ENCODE results near the gene CFAP46. TPM values are rescaled to one million over a fixed set of nuclear protein-coding genes. Genes with fewer than 3 reads are reported as not detected.
"Not testable (repeated sequence)": the region's sequence is repeated elsewhere in the genome, so short reads cannot be mapped to it uniquely, and the experiment has no call there.

Gene CFAP46
- total RNA-seq, 1 donor from 2014 or later, result 1.1 TPM

DNA sequence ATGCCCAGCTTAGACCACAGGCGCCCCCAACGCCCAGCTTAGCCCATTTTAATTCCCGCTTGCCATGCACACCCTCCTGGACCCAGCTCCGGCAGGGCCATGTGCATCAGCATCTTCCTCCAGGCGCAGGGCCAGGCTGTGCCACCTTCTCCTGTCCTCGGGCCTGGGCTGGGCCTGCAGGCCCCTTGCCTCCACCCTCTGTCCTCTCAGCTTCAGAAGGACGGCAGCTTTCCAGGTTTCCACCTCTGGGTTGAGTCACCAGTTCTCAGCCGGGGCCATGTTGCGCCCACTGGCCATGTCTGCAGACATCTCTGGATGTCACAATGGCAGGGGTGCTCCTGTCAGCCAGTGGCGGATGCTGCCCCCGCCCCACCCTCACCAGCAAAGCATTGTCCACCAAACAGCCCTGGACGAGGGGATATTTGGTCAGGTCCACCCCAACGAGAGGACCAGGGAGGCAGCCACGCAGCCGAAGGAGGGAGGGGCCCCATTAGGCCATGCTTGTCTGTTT lies 97.3 kb downstream of the CFAP46 start:
- intact Hi-C loops (cut with DNase I), result no loop called here
- ATAC-seq, result no peak
- peak; percentile 46 for DNase-seq (ENCODE audit: low spot score)

- intact Hi-C loops (cut with DNase I), result no loop called here
- DNase-seq (ENCODE audit: low spot score), result no peak
- no peak for ATAC-seq
Measured at GRCh38 chr10:132844069-132844809, 98.1 kb downstream of the CFAP46 start.

DNA sequence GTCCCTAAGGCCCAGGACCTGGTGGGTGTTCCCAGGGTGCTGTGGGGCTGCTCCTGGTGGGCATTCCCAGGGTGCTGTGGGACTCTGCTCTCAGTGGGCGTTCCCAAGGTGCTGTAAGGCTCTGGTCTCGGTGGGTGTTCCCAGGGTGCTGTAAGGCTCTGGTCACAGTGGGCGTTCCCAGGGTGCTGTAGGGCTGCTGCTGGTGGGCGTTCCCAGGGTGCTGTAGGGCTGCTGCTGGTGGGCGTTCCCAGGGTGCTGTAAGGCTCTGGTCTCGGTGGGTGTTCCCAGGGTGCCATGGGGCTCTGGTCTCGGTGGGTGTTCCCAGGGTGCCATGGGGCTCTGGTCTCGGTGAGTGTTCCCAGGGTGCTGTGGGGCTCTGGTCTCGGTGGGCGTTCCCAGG lies 99.1 kb downstream of the CFAP46 start:
- intact Hi-C loops (cut with DNase I); DNase-seq (ENCODE audit: low spot score): not testable (repeated sequence)

GRCh38 chr10:132842397-132842796 lies 100.0 kb downstream of the CFAP46 start:
- DNase-seq (ENCODE audit: low spot score), result no peak
- intact Hi-C loops (cut with DNase I), result no loop called here
- ATAC-seq, result no peak

More for the DNA sequence above, 99.1 kb downstream of the CFAP46 start:
- ATAC-seq, result not testable (repeated sequence)

DNA sequence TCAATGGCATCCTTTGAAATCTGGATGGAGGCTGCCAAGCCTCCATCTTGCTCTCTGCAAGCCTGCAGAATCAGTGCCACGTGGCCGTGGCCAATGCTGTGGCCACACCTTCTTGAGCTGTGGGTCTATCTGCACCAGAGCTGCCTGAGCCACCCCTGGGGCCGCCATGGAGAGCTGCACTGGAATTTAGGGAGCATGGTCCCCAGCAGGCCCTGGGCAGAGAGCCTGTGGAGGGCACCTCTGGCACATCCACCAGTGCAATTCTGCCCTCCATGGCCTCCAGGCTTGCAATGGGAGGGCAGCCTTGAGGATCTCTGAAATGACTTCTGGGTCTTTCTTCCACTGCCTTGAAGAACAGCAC lies 100.8 kb downstream of the CFAP46 start:
- intact Hi-C loops (cut with DNase I), result no loop called here
- no peak for ATAC-seq
- no peak for DNase-seq (ENCODE audit: low spot score)

- intact Hi-C loops (cut with DNase I), result no loop called here
- DNase-seq (ENCODE audit: low spot score), result no peak
- no peak for ATAC-seq
Measured at GRCh38 chr10:132840698-132841614, 101.4 kb downstream of the CFAP46 start.

GRCh38 chr10:132839061-132839460 lies 103.3 kb downstream of the CFAP46 start:
- ATAC-seq (no peak), DNase-seq (ENCODE audit: low spot score) (no peak)
- intact Hi-C loops (cut with DNase I), result loop anchor here (10.0 kb wide), 1 partner anchor 286 kb away; no protein-coding TSS in a partner anchor

GRCh38 chr10:132838346-132838970 lies 103.9 kb downstream of the CFAP46 start:
- ATAC-seq, result no peak
- peak; percentile 42 for DNase-seq (ENCODE audit: low spot score)
- intact Hi-C loops (cut with DNase I), result loop anchor here (10.0 kb wide), 1 partner anchor 286 kb away; no protein-coding TSS in a partner anchor

GRCh38 chr10:132837905-132838304 lies 104.5 kb downstream of the CFAP46 start:
- ATAC-seq, result no peak
- intact Hi-C loops (cut with DNase I), result loop anchor here (10.0 kb wide), 1 partner anchor 287 kb away; no protein-coding TSS in a partner anchor
- peak; percentile 49 for DNase-seq (ENCODE audit: low spot score)

DNA sequence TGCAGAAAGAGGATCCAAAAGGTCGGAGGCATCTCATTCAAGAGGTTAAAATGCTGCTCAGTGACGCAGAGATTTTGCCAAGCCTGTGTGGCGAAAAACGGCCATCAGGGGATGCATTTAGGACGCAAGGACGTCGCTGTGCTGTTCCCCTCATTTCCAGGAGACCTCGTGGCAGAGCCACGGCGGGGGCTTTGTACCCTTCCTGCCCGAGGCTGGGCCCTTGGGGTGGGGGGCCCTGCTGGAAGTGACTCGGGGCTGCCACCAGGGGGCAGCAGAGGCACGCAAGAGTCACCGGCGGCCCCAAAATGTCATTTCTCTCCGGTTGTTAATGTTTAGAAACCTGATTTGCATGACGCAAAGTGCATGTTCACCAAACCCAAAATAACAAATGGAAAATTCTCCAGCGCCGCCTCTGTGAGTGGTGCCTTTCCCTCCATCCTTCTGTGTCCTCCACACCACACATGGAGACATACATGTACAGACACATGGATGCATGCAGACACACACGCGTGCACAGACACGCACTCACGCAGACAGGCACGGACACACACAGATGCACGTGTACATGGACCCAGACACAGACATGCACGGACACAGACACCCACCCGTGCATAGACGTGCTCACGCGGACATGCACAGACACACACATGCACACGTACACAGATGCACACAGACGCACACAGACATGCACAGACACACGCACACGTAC lies 105.4 kb downstream of the CFAP46 start:
- intact Hi-C loops (cut with DNase I), result loop anchor here (10.0 kb wide), 1 partner anchor 288 kb away; no protein-coding TSS in a partner anchor
- ATAC-seq, result peak; percentile 50
- peak; percentile 66 for DNase-seq (ENCODE audit: low spot score)

DNA sequence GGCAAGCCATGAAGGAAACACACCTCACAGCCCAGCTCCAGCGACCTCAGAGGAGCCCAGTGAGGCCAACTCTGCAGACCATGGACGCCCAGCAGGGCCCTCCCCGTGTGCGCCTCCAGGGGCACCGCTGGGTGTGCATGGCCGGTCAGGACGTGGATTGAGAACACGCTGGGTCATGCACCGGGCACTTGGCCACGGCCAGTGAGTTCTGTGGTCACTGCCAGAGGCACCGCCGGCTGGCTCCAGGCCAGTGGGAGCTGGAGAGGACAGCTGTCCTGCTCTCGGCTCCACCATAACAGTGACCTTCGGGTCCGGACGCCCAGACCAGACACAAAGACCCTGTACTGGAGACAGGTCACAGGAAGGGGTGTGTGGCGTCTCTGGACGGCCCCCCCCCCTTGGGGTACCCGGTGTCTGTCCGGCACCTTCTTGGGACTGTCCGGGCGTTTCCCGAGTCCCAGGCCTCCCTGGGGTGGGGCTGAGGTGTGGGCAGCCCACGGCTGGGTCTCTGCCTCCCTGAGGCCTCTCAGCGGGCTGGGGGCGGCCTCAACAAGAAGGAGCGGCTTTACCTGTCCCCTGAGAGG lies 106.0 kb downstream of the CFAP46 start:
- no peak for ATAC-seq
- intact Hi-C loops (cut with DNase I), result loop anchor here (10.0 kb wide), 1 partner anchor 288 kb away; no protein-coding TSS in a partner anchor
- peak; percentile 62 for DNase-seq (ENCODE audit: low spot score)

GRCh38 chr10:132835848-132836233 lies 106.5 kb downstream of the CFAP46 start:
- DNase-seq (ENCODE audit: low spot score), result peak; percentile 45
- intact Hi-C loops (cut with DNase I), result loop anchor here (10.0 kb wide), 1 partner anchor 289 kb away; no protein-coding TSS in a partner anchor
- no peak for ATAC-seq

DNA sequence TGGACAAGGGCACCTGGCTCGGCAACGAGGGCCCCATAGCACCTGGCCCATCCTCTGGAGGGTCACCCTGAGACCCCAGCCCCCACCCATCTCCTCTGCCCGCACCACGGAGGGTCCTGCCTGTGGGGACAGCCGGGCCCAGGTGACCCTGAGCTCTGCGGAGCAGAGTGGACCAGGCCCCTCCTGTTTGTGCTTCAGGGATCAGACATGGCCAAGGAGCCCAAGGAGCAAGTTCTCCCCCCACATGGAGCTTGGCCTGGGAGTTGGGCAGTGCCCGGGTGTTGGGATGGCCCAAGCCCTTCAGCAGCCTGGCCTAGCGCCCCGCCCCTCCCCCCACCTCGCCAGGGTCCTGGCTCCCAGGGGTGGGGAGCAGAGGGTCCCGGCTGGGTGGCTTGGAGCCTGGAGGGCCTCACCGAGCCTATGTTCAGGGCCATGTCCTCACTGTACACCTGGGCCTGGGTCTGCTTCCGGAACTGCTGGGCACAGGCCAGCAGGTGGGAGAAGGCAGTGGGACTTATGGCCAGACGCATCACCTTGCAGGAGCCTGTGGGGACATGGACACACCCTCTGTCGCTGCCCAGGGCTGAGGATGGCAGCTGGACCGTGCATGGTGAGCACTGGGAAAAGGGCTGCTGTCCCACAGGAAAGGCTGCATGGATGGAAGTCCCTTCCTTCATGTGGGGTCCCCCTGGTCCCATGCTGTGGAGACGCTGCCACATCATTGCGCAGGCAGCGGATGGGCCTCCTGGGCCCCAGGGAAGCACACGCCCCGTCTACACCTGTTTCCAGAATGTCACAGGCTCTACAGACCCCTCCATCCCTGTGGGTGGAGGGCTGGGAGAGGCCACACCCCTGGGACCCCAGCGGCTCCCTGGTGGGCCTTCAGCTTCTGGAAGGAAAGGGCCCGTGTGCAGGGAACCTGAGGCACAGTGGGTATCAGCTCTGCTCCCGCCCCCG lies 107.2 kb downstream of the CFAP46 start:
- DNase-seq (ENCODE audit: low spot score), result peak; percentile 53
- peak; percentile 31 for ATAC-seq
- intact Hi-C loops (cut with DNase I), result loop anchor here (10.0 kb wide), 1 partner anchor 290 kb away; no protein-coding TSS in a partner anchor

DNA sequence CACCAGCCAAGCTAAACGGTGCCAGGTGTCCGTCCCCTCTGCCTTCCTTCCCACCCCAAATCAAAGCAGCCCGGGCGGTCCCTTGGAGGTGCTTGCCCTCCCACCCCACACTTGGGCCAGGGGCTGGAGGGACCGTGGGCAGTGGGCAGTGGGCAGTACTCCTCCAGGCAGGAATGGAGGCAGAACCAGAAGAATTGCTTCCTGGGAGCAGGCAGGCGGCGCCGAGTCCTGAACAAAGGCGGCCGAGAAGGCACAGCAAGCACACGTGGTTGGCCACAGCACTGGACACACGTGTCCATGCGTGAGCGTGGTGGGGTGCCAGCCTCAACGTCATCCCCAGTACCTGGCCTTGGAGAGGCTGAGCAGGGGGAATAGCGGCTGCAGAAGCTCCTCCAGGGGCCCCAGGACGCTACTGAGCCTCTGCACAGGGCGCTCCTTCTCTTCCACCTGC lies 108.0 kb downstream of the CFAP46 start:
- intact Hi-C loops (cut with DNase I), result loop anchor here (10.0 kb wide), 1 partner anchor 290 kb away; no protein-coding TSS in a partner anchor
- ATAC-seq (no peak), DNase-seq (ENCODE audit: low spot score) (no peak)

DNA sequence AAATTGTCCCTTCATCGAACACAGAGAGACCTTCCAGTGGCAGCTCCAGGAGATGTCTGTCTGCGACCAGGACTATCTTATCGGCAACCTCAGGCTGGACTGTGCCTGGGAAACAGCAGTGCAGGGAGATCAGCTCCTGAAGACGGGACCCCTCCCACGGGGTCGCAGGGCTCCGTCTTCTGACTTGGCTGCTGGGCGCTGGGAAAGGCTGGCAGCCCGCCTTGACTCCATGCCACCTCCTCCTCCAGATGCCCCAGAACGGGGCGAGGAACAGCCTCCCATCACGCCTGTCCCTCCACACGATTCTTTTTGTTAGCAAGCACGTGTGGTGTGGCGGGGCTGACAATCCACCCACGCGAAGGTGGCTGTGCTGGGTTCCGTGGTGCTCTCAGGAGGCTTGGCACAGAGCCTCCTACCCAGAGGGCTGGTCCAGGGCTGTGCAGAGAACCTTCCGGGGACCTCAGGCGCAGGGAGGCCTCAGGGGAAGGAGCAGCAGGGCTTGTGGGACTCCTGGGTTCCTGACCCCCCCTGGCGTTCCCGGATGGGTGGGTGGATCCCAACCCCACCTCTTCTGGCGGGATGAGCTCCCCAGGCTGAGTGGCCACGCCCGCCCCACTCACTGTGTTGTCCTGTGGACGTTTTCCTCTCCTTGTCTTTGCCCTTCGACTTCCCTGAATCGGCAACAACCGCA lies 108.8 kb downstream of the CFAP46 start:
- intact Hi-C loops (cut with DNase I), result loop anchor here (10.0 kb wide), 1 partner anchor 291 kb away; no protein-coding TSS in a partner anchor
- no peak for ATAC-seq
- DNase-seq (ENCODE audit: low spot score), result peak; percentile 51
